K562 (cell line): ENCODE results near the gene ADI1. TPM values are rescaled to one million over a fixed set of nuclear protein-coding genes. Genes with fewer than 3 reads are reported as not detected.

ENCODE experiments used
- ATAC-seq: fragments of 200-7000 bp; cut with Tn5 transposase; 3 replicates; pipeline ENCODE4 v1.9.1; 2020; ENCODE audit warnings: moderate library complexity
- BruUV-seq: library from RNA; stranded (reverse); fragments of 400-500 nt; replicated peaks from 2 replicates; lab custom pipeline; 2021; lab: Mats Ljungman, UMichigan
- CTCF ChIA-PET: fragments of 300-600 bp; formaldehyde crosslinking; extraction: SDS; loops from one replicate; lab custom pipeline; 2021; ENCODE audit warnings: low intra/inter-chr PET ratio; lab: Yijun Ruan, JAX
- POLR2A ChIA-PET: fragments of 300-600, 350-650 bp; sonication (Branson Sonifier 250); formaldehyde crosslinking; extraction: SDS; loops from one replicate; lab custom pipeline; 2021; ENCODE audit warnings: antibody characterized with exemption, inconsistent platforms; lab: Yijun Ruan, JAX
- DNase-seq, 4 experiments: peaks; one replicate each; pipeline versions ENCODE4 v3.0.0 to v3.0.0-alpha.2; 2011 to 2018; ENCODE audit warnings: low spot score in 3 of 4, mixed read lengths in 3 of 4; ENCODE audit errors: extremely low read depth in 1 of 4
- FAIRE-seq: peaks from 2 replicates; lab custom pipeline; 2011; peaks lifted over from hg19 to GRCh38; lab: Jason Lieb, UNC
- H2AFZ ChIP-seq: 2 replicates; pipeline ENCODE4 v1.6.0; 2011; ENCODE audit warnings: low read depth, low read length, control low read depth, inconsistent platforms
- H3K27ac ChIP-seq: fragments of 200-600 bp; 3 replicates; pipeline ENCODE4 v1.8.0; 2011; ENCODE audit warnings: low read depth, mild to moderate bottlenecking, control low read depth, inconsistent platforms, low read length, moderate library complexity, mixed read lengths; ENCODE audit errors: extremely low read depth
- H3K27me3 ChIP-seq, 2 experiments: fragments of 300-600 bp in 1 of 2; 2 replicates in 1 of 2; 3 replicates in 1 of 2; pipeline versions ENCODE4 v1.6.0 to v1.8.0; 2011; ENCODE audit warnings: inconsistent platforms in 2 of 2, low read length in 2 of 2, mild to moderate bottlenecking in 1 of 2, mixed read lengths in 1 of 2, moderate library complexity in 1 of 2; ENCODE audit not compliant: control insufficient read depth in 2 of 2, insufficient read depth in 2 of 2
- H3K36me3 ChIP-seq: fragments of 300-600 bp; 3 replicates; pipeline ENCODE4 v1.8.0; 2011; ENCODE audit warnings: mild to moderate bottlenecking, low read length, inconsistent platforms; ENCODE audit not compliant: control insufficient read depth, insufficient read depth
- H3K4me1 ChIP-seq, 2 experiments: fragments of 200-600 bp in 1 of 2; replicated peaks in 1 of 2; 2 replicates in 1 of 2; 3 replicates in 1 of 2; pipeline versions ENCODE4 v1.5.1 to v1.8.0; 2011; ENCODE audit warnings: inconsistent platforms in 2 of 2, low read length in 2 of 2, mild to moderate bottlenecking in 1 of 2, mixed read lengths in 1 of 2, moderate library complexity in 1 of 2; ENCODE audit not compliant: control insufficient read depth in 2 of 2, insufficient read depth in 2 of 2
- H3K4me2 ChIP-seq: 2 replicates; pipeline ENCODE4 v1.6.1; 2011; ENCODE audit warnings: low read length, control low read depth, inconsistent platforms, mixed read lengths; ENCODE audit not compliant: insufficient read depth
- H3K4me3 ChIP-seq: fragments of 200-600 bp; sonication (generic), shearing (Covaris generic); 2 replicates; pipeline ENCODE4 v1.5.1; 2016; ENCODE audit warnings: control low read depth, inconsistent platforms
- H3K79me2 ChIP-seq: fragments of 200-600 bp; 3 replicates; pipeline ENCODE4 v1.8.0; 2011; ENCODE audit warnings: low read length, inconsistent platforms; ENCODE audit not compliant: control insufficient read depth, insufficient read depth
- H3K9ac ChIP-seq, 2 experiments: 2 replicates each; pipeline versions ENCODE4 v1.6.0 to v1.6.1; 2011; ENCODE audit warnings: low read depth in 2 of 2, low read length in 2 of 2, control low read depth in 1 of 2, inconsistent platforms in 1 of 2, mild to moderate bottlenecking in 1 of 2, mixed read lengths in 1 of 2; ENCODE audit not compliant: insufficient read depth in 1 of 2
- H3K9me1 ChIP-seq: one replicate; pipeline ENCODE4 v1.6.0; 2011; ENCODE audit warnings: inconsistent platforms, mild to moderate bottlenecking, low read length, moderate library complexity; ENCODE audit not compliant: control insufficient read depth, insufficient read depth
- H3K9me3 ChIP-seq: replicated peaks from 2 replicates; pipeline ENCODE4 v1.5.1; 2011; ENCODE audit warnings: low read depth, low read length, inconsistent platforms; ENCODE audit not compliant: control insufficient read depth, insufficient read depth
- H4K20me1 ChIP-seq: replicated peaks from 2 replicates; pipeline ENCODE4 v1.6.1; 2011; ENCODE audit warnings: low read length, inconsistent platforms, mixed read lengths; ENCODE audit not compliant: control insufficient read depth, insufficient read depth
- BCOR ChIP-seq: fragments of 450-650 bp; IDR thresholded peaks from 2 replicates; pipeline ENCODE4 v1.6.1; 2016
- BRD4 ChIP-seq: fragments of 200-600 bp; sonication (generic); IDR thresholded peaks from 2 replicates; pipeline ENCODE4 v1.6.1; 2017; ENCODE audit warnings: inconsistent platforms
- EP300 ChIP-seq: IDR thresholded peaks from 2 replicates; pipeline ENCODE4 v1.6.1; 2012; ENCODE audit warnings: low read length, improper control_type of control experiment
- SMARCB1 ChIP-seq: IDR thresholded peaks from 2 replicates; pipeline ENCODE4 v1.6.1; 2011; ENCODE audit warnings: improper control_type of control experiment, low read depth; ENCODE audit not compliant: insufficient read length
- SUPT5H ChIP-seq: fragments of 450-650 bp; IDR thresholded peaks from 2 replicates; pipeline ENCODE4 v1.6.1; 2016
- WGBS: fragments of 100-300 bp; shearing (Covaris generic); methylation state at CpG from one replicate; pipeline ENCODE4 v1.1.6; 2016; ENCODE audit warnings: low coverage, mixed read lengths; ENCODE audit not compliant: insufficient coverage; ENCODE audit errors: missing lambda C conversion rate; 5-methylcytosine and 5-hydroxymethylcytosine counted together
- in situ Hi-C: fragments of 300-500 bp; cut with MboI; formaldehyde crosslinking; loops from 4 replicates; pipeline ENCODE4 v1.15.0; 2018; ENCODE audit warnings: inconsistent platforms, mixed read lengths
- intact Hi-C: fragments of 100-400 bp; cut with micrococcal nuclease; formaldehyde crosslinking; loops from 2 replicates; pipeline ENCODE4 v1.14.2; 2022
- polyA plus RNA-seq, 8 experiments: library from polyadenylated mRNA; depleted of rRNA in 4 of 8; stranded (reverse) in 5 of 8; unstranded in 3 of 8; fragments of >200 nt; fragmentation: Nextera tagmentation in 2 of 8; fragmentation: Illumina TruSeq in 1 of 8; extraction: Ambion mirVana in 2 of 8; extraction: Trizol in 1 of 8; gene quantifications; 2 replicates each; pipeline versions ENCODE4 v1.2.1 to v1.2.3, GENCODE V29; 2011 to 2014; ENCODE audit warnings: inconsistent platforms in 1 of 8, missing spikeins in 1 of 8
- total RNA-seq, 7 experiments: library from RNA; depleted of rRNA in 6 of 7; stranded (reverse); fragments of >200 nt in 6 of 7; fragmentation: Illumina TruSeq in 2 of 7; extraction: Trizol in 2 of 7; gene quantifications; 2 replicates each; pipeline versions ENCODE4 v1.2.1 to v1.2.3, GENCODE V29; 2011 to 2021; ENCODE audit warnings: low replicate concordance in 1 of 7
- TF ChIP-seq, protein P1 (sequence below): fragments of 450-650 bp; formaldehyde crosslinking; IDR thresholded peaks from 2 replicates; pipeline ENCODE4 v1.4.0; 2022; ENCODE audit warnings: mild to moderate bottlenecking, moderate library complexity
- TF ChIP-seq, protein P2 (sequence below): sonication (generic); formaldehyde crosslinking; IDR thresholded peaks from 2 replicates; pipeline ENCODE4 v1.8.1; 2022; ENCODE audit warnings: missing genetic modification reagents

The ADI1 gene
- total and polyA plus RNA-seq, 9 of the 15 experiments (the other 6 are each of a cell fraction or from before 2014, with no cell fraction given): 6.1 to 51.0 (median 27.1) TPM

GRCh38 chr2:3463186-3463835, 56.0 kb downstream of the ADI1 start:
- WGBS: 89% methylated on average over 24 of the region's 25 CpGs
- Histone ChIP-seq H3K4me1 (peaks cover 5 to 31% of the 10 kb centered on the region in 2 experiments; a peak in 3 of 5 replicates), H3K9me1 (peaks cover 2% of the 10 kb centered on the region), H3K4me2 (no peak overlapping the region), H4K20me1 (peaks cover 2% of the 10 kb centered on the region; the same call in 1 of the 2 replicates), H3K79me2 (no peaks in the 10 kb centered on the region), H2AFZ (no peak overlapping the region), H3K9ac (no peak overlapping the region), H3K36me3 (peaks cover 47% of the 10 kb centered on the region; the same call in 2 of the 3 replicates), H3K27ac (no peak overlapping the region), H3K4me3 (no peak overlapping the region), H3K9me3 (no peaks in the 10 kb centered on the region), H3K27me3 (no peaks in the 10 kb centered on the region)
- DNase-seq (no peak), FAIRE-seq (no peak), ATAC-seq (no peak)
- in situ Hi-C loops (no loop called here), intact Hi-C loops (loop anchor here (2.0 kb wide), 1 partner anchor 187 kb away; no protein-coding TSS in a partner anchor)
- no TSS peak for BruUV-seq
- ChIA-PET CTCF (interaction anchor here (0.7 kb wide), 1 partner anchor 103 kb away, joined by 3 read pairs; no protein-coding TSS in a partner anchor), POLR2A (interaction anchor here (0.6 to 0.7 kb wide), 2 partner anchors 12 to 85 kb away, joined by 3 read pairs; no protein-coding TSS in a partner anchor)
- TF ChIP-seq SMARCB1 (no peak), BCOR (no peak), SUPT5H (0 out of 2 replicates have a peak, but pooled peaks have one; percentile 4), BRD4 (no peak), EP300 (no peak)
- TF ChIP-seq, protein P1, sequence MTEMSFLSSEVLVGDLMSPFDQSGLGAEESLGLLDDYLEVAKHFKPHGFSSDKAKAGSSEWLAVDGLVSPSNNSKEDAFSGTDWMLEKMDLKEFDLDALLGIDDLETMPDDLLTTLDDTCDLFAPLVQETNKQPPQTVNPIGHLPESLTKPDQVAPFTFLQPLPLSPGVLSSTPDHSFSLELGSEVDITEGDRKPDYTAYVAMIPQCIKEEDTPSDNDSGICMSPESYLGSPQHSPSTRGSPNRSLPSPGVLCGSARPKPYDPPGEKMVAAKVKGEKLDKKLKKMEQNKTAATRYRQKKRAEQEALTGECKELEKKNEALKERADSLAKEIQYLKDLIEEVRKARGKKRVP: no peak
- TF ChIP-seq, protein P2, sequence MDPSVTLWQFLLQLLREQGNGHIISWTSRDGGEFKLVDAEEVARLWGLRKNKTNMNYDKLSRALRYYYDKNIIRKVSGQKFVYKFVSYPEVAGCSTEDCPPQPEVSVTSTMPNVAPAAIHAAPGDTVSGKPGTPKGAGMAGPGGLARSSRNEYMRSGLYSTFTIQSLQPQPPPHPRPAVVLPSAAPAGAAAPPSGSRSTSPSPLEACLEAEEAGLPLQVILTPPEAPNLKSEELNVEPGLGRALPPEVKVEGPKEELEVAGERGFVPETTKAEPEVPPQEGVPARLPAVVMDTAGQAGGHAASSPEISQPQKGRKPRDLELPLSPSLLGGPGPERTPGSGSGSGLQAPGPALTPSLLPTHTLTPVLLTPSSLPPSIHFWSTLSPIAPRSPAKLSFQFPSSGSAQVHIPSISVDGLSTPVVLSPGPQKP (CRISPR knock-in tag): no peak
